ENCODE data around the gene COL11A1. TPM values are rescaled to one million over a fixed set of nuclear protein-coding genes. Genes with fewer than 3 reads are reported as not detected.

The COL11A1 gene
- total RNA-seq, 1 experiment from 2014 or later: not detected

DNA sequence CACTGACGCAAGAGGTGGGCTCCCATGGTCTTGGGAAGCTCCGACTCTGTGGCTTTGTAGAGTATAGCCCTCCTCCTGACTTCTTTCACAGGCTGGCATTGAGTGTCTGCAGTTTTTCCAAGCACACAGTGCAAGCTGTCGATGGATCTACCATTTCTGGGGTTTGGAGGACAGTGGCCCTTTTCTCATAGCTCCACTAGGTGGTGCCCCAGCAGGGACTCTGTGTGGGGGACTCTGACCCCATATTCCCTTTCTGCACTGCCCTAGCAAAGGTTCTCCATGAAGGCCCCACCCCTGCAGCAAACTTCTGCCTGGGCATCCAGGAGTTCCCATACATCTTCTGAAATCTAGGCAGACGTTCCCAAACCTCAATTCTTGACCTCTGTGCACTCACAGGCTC, 236.2 kb downstream of the COL11A1 start:
- POLR2A ChIA-PET: no interaction called here

DNA sequence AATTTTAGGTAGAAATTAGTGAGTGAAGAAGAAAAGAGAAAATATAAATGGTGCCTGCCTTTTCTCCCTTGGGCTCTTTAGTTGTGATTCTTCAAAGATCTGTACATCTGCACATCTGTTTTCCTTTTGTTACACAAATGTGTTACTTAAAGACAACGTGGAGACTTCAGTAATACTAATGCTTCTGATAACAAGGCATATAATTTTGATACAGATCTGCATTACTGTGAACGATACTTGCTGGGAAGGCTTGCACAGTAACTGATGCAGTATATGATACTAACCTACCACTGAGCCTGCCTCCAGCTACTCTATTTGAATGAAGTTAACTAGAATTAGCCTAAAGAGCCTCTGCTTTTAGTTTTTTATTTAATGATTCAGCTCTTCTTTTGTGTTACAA, 244.6 kb downstream of the COL11A1 start:
- TF ChIP-seq, protein P1, sequence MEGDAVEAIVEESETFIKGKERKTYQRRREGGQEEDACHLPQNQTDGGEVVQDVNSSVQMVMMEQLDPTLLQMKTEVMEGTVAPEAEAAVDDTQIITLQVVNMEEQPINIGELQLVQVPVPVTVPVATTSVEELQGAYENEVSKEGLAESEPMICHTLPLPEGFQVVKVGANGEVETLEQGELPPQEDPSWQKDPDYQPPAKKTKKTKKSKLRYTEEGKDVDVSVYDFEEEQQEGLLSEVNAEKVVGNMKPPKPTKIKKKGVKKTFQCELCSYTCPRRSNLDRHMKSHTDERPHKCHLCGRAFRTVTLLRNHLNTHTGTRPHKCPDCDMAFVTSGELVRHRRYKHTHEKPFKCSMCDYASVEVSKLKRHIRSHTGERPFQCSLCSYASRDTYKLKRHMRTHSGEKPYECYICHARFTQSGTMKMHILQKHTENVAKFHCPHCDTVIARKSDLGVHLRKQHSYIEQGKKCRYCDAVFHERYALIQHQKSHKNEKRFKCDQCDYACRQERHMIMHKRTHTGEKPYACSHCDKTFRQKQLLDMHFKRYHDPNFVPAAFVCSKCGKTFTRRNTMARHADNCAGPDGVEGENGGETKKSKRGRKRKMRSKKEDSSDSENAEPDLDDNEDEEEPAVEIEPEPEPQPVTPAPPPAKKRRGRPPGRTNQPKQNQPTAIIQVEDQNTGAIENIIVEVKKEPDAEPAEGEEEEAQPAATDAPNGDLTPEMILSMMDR (IDR thresholded peaks at IDR 0.05; ENCODE audit: unreplicated experiment): no peak
- Mint-ChIP-seq H3K4me3 (ENCODE audit: unreplicated experiment) (no peak overlapping the region), H3K9me3 (ENCODE audit: unreplicated experiment) (peaks cover 23% of the 10 kb centered on the region), H3K27ac (ENCODE audit: low read depth, unreplicated experiment) (no peak overlapping the region), H3K4me1 (ENCODE audit: insufficient read depth, unreplicated experiment) (no peaks in the 10 kb centered on the region), H3K36me3 (ENCODE audit: insufficient read depth, unreplicated experiment) (no peaks in the 10 kb centered on the region), H3K27me3 (ENCODE audit: insufficient read depth, unreplicated experiment) (no peaks in the 10 kb centered on the region)
- intact Hi-C loops (cut with micrococcal nuclease): no loop called here
- no TSS peak for BruUV-seq (replicated peaks)
- CTCF ChIA-PET: interaction anchor here (0.6 kb wide), 1 partner anchor 12 kb away, joined by 3 read pairs; no protein-coding TSS in a partner anchor
- POLR2A ChIA-PET: no interaction called here
- DNase-seq (ENCODE audit: unreplicated experiment): no peak

More for the DNA sequence above, 236.2 kb downstream of the COL11A1 start:
- CTCF ChIA-PET: no interaction called here
- TF ChIP-seq, protein P1 (IDR thresholded peaks at IDR 0.05; ENCODE audit: unreplicated experiment): no peak
- no peak overlapping the region for H3K27ac Mint-ChIP-seq (ENCODE audit: low read depth, unreplicated experiment)
- DNase-seq (ENCODE audit: unreplicated experiment): no peak
- intact Hi-C loops (cut with micrococcal nuclease): no loop called here
- H3K27me3 Mint-ChIP-seq (ENCODE audit: insufficient read depth, unreplicated experiment): no peaks in the 10 kb centered on the region
- peaks cover 5% of the 10 kb centered on the region for H3K9me3 Mint-ChIP-seq (ENCODE audit: unreplicated experiment)
- BruUV-seq (replicated peaks): no TSS peak
- H3K4me1 Mint-ChIP-seq (ENCODE audit: insufficient read depth, unreplicated experiment): no peaks in the 10 kb centered on the region
- no peaks in the 10 kb centered on the region for H3K36me3 Mint-ChIP-seq (ENCODE audit: insufficient read depth, unreplicated experiment)
- no peak overlapping the region for H3K4me3 Mint-ChIP-seq (ENCODE audit: unreplicated experiment)

DNA sequence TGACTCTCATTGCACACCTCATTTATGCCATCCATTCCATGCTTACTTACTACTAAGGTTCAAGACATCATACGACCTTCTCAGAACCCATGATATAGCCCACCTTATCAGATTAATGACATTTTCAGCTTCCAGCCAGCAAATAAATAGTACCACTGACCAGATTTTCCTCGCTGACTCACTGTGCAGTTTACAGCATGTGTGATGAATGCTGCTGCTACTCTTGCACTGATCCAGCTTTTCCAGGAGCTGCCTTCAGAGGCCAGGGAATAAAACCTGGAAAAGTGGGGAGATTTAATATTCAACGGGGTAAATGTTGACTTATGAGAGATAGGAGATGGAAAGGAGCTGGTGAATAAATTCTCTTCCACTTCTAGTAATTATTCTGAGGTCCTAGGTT, 247.1 kb downstream of the COL11A1 start:
- no peaks in the 10 kb centered on the region for H3K4me1 Mint-ChIP-seq (ENCODE audit: insufficient read depth, unreplicated experiment)
- intact Hi-C loops (cut with micrococcal nuclease): no loop called here
- TF ChIP-seq, protein P1 (IDR thresholded peaks at IDR 0.05; ENCODE audit: unreplicated experiment): no peak
- no peak overlapping the region for H3K4me3 Mint-ChIP-seq (ENCODE audit: unreplicated experiment)
- BruUV-seq (replicated peaks): no TSS peak
- no peak overlapping the region for H3K27ac Mint-ChIP-seq (ENCODE audit: low read depth, unreplicated experiment)
- no peak for DNase-seq (ENCODE audit: unreplicated experiment)
- H3K9me3 Mint-ChIP-seq (ENCODE audit: unreplicated experiment): peaks cover 23% of the 10 kb centered on the region
- CTCF ChIA-PET: interaction anchor here (0.5 kb wide), 1 partner anchor 82 kb away, joined by 5 read pairs; no protein-coding TSS in a partner anchor
- POLR2A ChIA-PET: no interaction called here
- H3K27me3 Mint-ChIP-seq (ENCODE audit: insufficient read depth, unreplicated experiment): no peaks in the 10 kb centered on the region
- H3K36me3 Mint-ChIP-seq (ENCODE audit: insufficient read depth, unreplicated experiment): no peaks in the 10 kb centered on the region

DNA sequence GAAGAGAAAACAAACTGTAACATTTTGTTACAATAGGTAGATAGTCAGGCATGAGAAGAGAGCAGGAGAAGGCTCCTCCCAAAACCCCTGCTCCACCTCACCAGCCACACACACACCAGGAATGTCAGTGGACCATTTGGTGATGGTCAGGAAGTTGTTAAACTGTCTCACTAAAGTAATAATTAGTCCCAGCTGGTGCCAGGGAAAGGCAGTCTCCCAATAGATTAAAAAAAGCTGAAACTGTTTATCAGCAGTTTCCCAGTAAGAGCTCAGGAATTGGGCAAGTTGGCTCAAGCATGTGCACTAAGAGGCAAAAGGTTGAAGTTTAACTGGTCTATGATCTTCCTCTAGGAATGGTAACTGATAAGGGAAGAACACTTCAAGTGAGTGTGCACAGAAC, 249.6 kb downstream of the COL11A1 start:
- Mint-ChIP-seq H3K9me3 (ENCODE audit: unreplicated experiment) (peaks cover 28% of the 10 kb centered on the region), H3K4me3 (ENCODE audit: unreplicated experiment) (no peak overlapping the region), H3K27ac (ENCODE audit: low read depth, unreplicated experiment) (no peak overlapping the region), H3K27me3 (ENCODE audit: insufficient read depth, unreplicated experiment) (no peaks in the 10 kb centered on the region), H3K36me3 (ENCODE audit: insufficient read depth, unreplicated experiment) (no peaks in the 10 kb centered on the region), H3K4me1 (ENCODE audit: insufficient read depth, unreplicated experiment) (no peaks in the 10 kb centered on the region)
- intact Hi-C loops (cut with micrococcal nuclease): no loop called here
- CTCF ChIA-PET: no interaction called here
- TF ChIP-seq, protein P1 (IDR thresholded peaks at IDR 0.05; ENCODE audit: unreplicated experiment): no peak
- POLR2A ChIA-PET: no interaction called here
- no peak for DNase-seq (ENCODE audit: unreplicated experiment)
- no TSS peak for BruUV-seq (replicated peaks)
